ENCODE data around the gene SLC25A33. TPM values are rescaled to one million over a fixed set of nuclear protein-coding genes. Genes with fewer than 3 reads are reported as not detected.
"Not testable (repeated sequence)": the region's sequence is repeated elsewhere in the genome, so short reads cannot be mapped to it uniquely, and the experiment has no call there.

The SLC25A33 gene
- total RNA-seq, 1 experiment from 2014 or later: 8.0 TPM

- DNase-seq (ENCODE audit: extremely low read depth, low read depth): peak; percentile 32
Measured at GRCh38 chr1:9615316-9616063, 76.2 kb downstream of the SLC25A33 start.

DNA sequence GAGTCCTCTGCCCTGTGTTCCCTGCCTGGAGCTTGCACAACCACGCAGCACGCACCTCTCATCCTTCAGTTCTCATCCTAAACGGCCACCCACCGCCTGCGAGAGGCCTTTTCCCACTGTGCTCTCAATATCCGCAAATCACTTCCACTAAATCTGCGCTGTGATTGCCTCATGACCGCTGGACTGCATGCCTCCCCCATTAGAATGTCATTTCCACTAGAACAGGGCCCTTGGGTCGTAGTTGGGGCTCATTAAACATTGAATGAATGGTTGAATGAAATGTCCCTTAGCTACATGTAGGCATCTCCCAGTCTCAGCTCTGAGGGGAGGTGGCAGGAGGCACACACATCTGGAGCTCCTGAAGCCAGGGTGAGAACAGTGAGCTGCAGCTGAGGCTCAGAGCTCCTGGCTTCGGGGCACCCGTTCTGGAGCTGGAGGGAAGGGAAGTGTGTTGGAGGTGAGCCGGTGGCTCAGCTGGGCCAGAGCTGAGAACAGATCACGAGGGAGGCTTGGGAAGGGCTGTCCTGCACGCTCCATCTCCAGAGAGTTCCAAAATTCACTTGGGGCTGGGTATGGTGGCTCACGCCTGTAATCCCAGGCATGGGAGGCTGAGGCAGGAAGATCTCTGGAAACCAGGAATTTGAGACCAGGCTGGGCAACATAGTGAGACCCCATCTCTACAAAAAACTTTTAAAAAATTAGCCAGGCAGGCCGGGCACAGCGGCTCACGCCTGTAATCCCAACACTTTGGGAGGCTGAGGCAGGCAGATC is 79.8 kb downstream of the SLC25A33 start:
- DNase-seq (ENCODE audit: extremely low read depth, low read depth): no peak

DNA sequence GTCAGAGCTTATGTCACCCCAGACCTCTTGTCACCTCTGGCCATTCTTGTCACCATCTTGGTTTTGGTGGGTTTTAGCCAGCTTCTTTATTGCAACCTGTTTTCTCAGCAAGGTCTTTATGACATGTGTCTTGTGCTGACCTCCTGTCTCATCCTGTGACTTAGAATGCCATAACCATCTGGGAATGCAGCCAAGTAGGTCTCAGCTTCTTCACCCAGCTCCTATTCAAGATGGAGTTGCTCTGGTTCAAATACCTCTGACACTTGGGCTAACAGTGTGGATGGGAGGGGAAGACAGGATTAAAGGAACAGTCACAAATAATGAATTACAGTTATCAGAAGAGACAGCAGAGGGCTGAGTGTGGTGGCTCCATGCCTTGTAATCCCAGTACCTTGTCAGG is 81.8 kb downstream of the SLC25A33 start:
- no peak for DNase-seq (ENCODE audit: extremely low read depth, low read depth)

DNA sequence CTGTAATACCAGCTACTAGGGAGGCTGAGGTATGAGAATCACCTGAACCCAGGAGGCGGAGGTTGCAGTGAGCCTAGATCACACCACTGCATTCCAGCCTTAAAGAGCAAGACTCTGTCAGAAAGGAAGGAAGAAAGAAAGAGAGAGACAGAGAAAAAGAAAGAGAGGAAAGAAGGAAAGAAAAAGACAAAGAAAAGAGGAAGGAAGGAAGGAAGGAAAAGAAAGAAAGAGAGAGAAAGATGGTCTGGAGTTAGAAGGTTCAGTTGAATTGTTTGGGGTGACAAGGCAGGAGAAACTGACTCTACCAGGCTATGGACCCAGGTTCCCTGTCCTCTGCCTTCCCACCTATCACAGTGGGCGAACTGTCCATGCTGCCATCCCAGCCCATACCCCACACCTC is 84.8 kb downstream of the SLC25A33 start:
- DNase-seq (ENCODE audit: extremely low read depth, low read depth): no peak

DNA sequence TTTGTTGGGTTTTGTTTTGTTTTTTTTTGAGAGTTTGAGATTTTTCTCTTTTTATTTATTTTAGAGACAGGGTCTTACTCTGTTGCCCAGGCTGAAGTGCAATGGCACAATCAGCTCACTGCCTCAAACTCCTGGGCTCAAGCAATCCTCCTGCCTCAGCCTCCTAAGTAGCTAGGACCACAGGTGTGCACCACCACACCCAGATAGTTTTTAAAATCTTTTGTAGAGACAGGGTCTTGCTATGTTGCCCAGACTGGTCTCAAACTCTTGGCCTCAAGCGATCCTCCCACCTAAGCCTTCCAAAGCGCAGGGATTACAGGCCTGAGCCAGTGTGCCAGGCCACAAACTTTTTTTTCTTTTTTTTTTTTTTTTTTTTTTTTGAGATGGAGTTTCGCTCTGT is 85.8 kb downstream of the SLC25A33 start:
- DNase-seq (ENCODE audit: extremely low read depth, low read depth): not testable (repeated sequence)

DNA sequence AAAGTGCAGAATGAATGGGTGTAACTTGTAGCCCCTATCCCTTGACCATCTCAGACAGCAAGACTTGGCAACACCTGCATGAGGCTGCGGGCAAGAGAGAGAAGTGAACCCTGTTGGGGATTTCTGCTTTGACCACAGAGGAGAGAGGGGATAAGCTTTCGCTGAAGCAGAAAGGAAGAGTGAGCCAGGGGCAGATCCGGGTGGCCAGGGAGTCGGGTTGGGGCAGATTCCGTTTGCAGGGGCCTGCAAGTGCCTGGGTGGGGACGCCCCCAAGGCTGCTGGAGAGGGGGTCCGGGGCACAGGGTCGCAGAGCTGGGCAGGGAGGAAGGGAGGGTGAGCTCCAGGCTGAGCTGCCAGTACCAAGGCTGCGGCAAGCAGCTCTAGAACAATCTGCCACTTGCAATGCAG is 86.9 kb downstream of the SLC25A33 start:
- no peak for DNase-seq (ENCODE audit: extremely low read depth, low read depth)

GRCh38 chr1:9628541-9629444 is 89.5 kb downstream of the SLC25A33 start:
- no peak for DNase-seq (ENCODE audit: extremely low read depth, low read depth)

DNA sequence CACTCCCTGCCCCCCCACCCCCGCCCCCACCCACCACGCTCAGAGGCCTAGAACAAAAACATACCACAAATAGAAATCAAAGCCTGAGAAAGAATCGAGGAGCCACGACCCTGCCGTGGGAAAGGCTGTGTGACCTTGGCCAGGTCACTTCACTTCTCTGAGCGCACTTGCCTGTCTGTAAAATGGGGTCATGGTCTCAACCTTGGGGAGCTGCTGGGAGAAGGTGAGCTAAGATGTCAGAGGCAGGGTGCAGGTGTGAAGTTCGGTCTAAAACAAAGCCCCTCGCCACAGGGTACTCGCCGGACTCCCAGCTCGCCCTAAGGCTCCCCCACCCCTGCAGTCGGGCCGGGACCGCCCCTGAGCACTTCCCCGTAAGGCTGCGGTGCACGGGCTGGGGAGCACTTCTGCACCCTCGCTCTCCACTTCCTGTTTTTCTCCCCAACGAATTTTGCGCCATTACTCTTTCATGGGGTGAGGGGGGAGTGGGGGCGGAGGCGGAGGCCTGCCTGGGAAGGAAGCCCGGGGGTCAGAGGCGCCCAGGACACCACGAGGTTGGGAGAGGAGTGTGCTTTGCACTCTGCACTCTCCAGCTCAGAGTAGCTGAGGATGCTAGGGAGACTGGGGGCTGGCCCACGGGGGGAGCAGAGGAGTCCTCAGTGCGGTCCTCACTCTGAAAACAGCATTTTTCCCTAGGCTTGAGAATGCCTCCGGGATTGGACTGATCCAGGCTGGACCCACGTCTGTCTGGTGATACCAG is 90.4 kb downstream of the SLC25A33 start:
- DNase-seq (ENCODE audit: extremely low read depth, low read depth): no peak

DNA sequence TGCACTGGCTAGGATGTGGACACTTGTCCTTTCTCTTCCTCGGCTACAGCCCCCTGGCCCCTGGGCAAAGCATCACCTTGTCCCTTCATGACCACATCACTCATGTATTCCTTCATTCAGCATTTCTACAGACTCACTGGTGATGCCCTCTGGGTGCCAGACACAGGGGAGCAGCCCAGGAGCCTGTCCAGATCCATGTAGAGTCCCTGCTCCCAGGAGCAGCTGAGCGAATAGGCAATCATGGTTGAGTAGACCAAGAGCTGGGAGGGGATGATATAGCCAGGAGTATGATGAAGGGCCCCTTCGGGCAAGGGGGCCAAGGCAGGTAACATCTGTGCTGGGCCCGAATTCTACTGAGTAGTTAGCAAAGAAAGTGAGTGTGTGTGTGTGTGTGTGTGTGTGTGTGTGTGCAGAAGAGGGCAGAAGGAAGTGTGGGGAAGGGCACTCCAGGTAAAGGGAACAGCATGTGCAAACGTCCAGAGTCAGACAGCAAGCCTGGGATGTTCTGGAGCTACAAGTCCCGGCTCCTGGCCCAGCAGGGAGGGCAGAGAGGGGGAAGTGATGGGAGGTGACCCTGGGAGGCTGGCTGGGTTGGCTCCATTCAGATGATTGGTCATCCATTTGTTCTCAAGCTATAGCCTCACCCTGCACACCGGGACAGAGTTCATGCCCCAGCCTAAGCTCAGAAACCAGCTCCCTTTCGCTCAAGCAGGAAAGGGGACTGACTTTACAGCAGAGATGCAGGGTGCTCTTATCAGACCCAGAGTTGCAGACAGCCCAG is 91.3 kb downstream of the SLC25A33 start:
- DNase-seq (ENCODE audit: extremely low read depth, low read depth): no peak

DNA sequence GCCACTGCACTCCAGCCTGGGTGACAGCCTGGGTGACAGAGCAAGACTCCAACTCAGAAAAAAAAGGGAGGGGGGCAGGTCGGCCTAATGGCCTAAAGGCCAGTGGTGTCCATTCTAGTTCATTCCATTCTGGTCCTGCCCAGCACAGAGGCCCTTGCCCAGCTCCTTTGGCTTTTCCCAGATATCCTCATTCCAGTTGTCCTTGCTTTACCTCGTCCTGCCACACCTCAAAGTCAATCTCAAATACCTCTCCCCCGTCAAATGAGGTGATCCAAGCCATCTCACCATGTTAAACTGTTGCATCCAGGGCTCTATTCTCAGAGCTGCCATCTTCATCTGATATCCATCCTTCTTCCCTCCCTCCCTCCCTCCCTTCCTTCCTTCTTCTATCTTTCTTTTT is 92.3 kb downstream of the SLC25A33 start:
- DNase-seq (ENCODE audit: extremely low read depth, low read depth): no peak

DNA sequence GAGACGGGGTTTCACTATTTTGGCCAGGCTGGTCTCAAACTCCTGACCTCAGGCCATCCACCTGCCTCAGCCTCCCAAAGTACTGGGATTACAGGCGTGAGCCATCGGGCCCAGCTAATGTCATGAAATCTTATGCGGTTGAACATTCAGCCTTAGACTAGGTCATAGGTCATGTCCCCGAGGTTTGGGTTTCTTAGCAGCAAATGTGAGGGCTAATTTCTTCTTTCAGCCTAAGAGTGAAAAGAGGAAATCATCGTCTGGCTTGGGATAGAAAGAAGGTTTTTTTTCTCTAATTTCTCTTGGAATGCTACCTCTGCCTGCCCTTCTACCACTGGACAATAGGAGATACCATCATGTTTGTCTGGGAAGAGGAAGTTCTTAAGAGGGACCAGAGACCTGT is 94.2 kb downstream of the SLC25A33 start:
- no peak for DNase-seq (ENCODE audit: extremely low read depth, low read depth)

- DNase-seq (ENCODE audit: extremely low read depth, low read depth): no peak
Measured at GRCh38 chr1:9634582-9634981, 95.3 kb downstream of the SLC25A33 start.

Other genes with a start within 250 kb of the SLC25A33 start
- gene SPSB1, start 246.6 kb upstream of the SLC25A33 start, total RNA-seq (2014; rRNA removed; shearing (Covaris generic)): 11.6 and 14.4 TPM in 2 replicates
- 2.2 and 2.8 TPM in 2 replicates for gene TMEM201, start 49.4 kb downstream of the SLC25A33 start, total RNA-seq (2014; rRNA removed; shearing (Covaris generic))
- gene PIK3CD, start 112.3 kb downstream of the SLC25A33 start, total RNA-seq (2014; rRNA removed; shearing (Covaris generic)): 0.40 and 0.47 TPM in 2 replicates

All from NCI-H460 (cell line).